ENCODE data around the gene IL1RL2. TPM values are rescaled to one million over a fixed set of nuclear protein-coding genes. Genes with fewer than 3 reads are reported as not detected.

Gene IL1RL2
- total and polyA plus RNA-seq, 4 donors = 0.98 to 2.0 (median 1.3) TPM

GRCh38 chr2:102194609-102195268 lies 7.9 kb downstream of the IL1RL2 start:
- TF ChIP-seq, protein P1, sequence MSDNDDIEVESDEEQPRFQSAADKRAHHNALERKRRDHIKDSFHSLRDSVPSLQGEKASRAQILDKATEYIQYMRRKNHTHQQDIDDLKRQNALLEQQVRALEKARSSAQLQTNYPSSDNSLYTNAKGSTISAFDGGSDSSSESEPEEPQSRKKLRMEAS (IDR thresholded peaks at IDR 0.05) = peak; percentile 43
- TF ChIP-seq TAF1 (conservative IDR thresholded peaks at IDR 0.05) = no peak
- peak; percentile 24 for TF ChIP-seq YY1 (IDR thresholded peaks at IDR 0.05)
- TF ChIP-seq, protein P2, sequence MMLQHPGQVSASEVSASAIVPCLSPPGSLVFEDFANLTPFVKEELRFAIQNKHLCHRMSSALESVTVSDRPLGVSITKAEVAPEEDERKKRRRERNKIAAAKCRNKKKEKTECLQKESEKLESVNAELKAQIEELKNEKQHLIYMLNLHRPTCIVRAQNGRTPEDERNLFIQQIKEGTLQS (IDR thresholded peaks at IDR 0.05) = peak; percentile 10
- no peak for TF ChIP-seq ZBTB33 (IDR thresholded peaks at IDR 0.05)
- no peak for TF ChIP-seq FOXA1 (IDR thresholded peaks at IDR 0.05)
- no peak for TF ChIP-seq HNF4G (IDR thresholded peaks at IDR 0.05)
- TF ChIP-seq FOXA2 (IDR thresholded peaks at IDR 0.05) = peak; percentile 19
- no peak for TF ChIP-seq SP1 (IDR thresholded peaks at IDR 0.05)
- TF ChIP-seq HNF4A (conservative IDR thresholded peaks at IDR 0.05) = peak; percentile 62 to 73
- TF ChIP-seq RAD21 (IDR thresholded peaks at IDR 0.05) = peak in 1 of 2 donors; percentile 24
- TF ChIP-seq RXRA (IDR thresholded peaks at IDR 0.05) = peak; percentile 79 to 93
- H3K36me3 ChIP-seq (ENCODE audit: control insufficient read depth in 4 of 4, insufficient read depth in 3 of 4, low read depth in 1 of 4, low read length in 3 of 4) = peaks cover 0 to 3% (median 1%) of the 10 kb centered on the region in 4 donors
- peak overlapping the region; percentile 18 to 55 for H3K27ac ChIP-seq (ENCODE audit: low read depth in 1 of 2, low read length in 2 of 2)
- no peaks in the 10 kb centered on the region for H3K9me3 ChIP-seq (ENCODE audit: control insufficient read depth in 4 of 4, low read length in 3 of 4)
- H3K4me1 ChIP-seq (ENCODE audit: control insufficient read depth in 4 of 4, insufficient read depth in 4 of 4, low read length in 3 of 4) = peaks cover 7 to 19% (median 13%) of the 10 kb centered on the region in 4 donors
- H3K9ac ChIP-seq (ENCODE audit: low read depth in 1 of 2, low read length in 2 of 2) = no peak overlapping the region
- 32% methylated on average over 5 of the region's 5 CpGs for WGBS
- no peaks in the 10 kb centered on the region for H3K27me3 ChIP-seq (ENCODE audit: control insufficient read depth in 4 of 4, insufficient read depth in 4 of 4, low read length in 3 of 4)
- no peak overlapping the region for H3K4me3 ChIP-seq (ENCODE audit: low read depth in 1 of 3, low read length in 3 of 3)
- DNase-seq (ENCODE audit: low spot score) = no peak

DNA sequence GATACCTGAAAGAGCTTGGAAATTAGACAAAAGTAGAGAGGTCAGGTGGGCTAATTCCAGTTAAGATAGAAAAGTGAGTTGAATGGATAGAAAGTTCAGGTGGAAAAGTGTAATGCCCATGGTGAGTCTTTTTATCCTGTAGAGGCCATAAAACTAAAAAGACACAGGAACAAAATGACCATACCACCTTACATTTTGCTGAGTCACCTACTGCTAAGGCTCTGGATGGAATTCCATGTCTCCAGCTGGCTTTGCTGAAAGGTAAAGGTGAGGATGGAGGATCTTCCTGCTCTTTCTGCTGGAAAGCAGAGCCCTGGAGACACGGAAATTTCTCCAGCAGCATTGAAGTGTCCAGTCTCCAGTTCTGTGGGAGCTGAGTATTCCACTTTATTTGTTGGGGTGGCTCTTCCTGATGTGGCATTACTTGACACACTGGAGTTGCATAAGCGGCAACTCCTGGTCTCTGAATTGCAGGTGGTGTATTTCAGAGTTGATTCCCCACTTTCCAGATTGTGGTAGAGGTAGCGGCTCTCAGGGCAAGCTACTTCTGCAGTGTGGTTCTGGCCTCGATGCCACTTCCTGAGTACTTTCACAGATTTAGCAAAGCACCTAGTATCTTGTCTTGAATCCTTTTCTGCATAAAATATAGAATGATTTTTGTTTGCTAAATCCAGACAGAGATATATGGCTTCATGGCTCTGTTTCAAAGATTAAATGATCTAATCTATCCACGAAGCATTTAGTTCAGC lies 10.7 kb downstream of the IL1RL2 start:
- TF ChIP-seq HNF4A (conservative IDR thresholded peaks at IDR 0.05) = no peak
- no peak for TF ChIP-seq YY1 (IDR thresholded peaks at IDR 0.05)
- TF ChIP-seq FOXA1 (IDR thresholded peaks at IDR 0.05) = no peak
- TF ChIP-seq RXRA (IDR thresholded peaks at IDR 0.05) = no peak
- TF ChIP-seq RAD21 (IDR thresholded peaks at IDR 0.05) = no peak
- no peak for TF ChIP-seq JUND (IDR thresholded peaks at IDR 0.05)
- TF ChIP-seq FOXA2 (IDR thresholded peaks at IDR 0.05) = no peak
- TF ChIP-seq REST (IDR thresholded peaks at IDR 0.05) = no peak
- no peak for TF ChIP-seq TAF1 (conservative IDR thresholded peaks at IDR 0.05)
- TF ChIP-seq SP1 (IDR thresholded peaks at IDR 0.05) = no peak
- WGBS = 80% methylated on average over 5 of the region's 5 CpGs
- H3K36me3 ChIP-seq (ENCODE audit: control insufficient read depth in 4 of 4, insufficient read depth in 3 of 4, low read depth in 1 of 4, low read length in 3 of 4) = peaks cover 0 to 3% (median 1%) of the 10 kb centered on the region in 4 donors
- no peak overlapping the region for H3K4me3 ChIP-seq (ENCODE audit: low read depth in 1 of 3, low read length in 3 of 3)
- H3K27me3 ChIP-seq (ENCODE audit: control insufficient read depth in 4 of 4, insufficient read depth in 4 of 4, low read length in 3 of 4) = no peaks in the 10 kb centered on the region
- no peaks in the 10 kb centered on the region for H3K9me3 ChIP-seq (ENCODE audit: control insufficient read depth in 4 of 4, low read length in 3 of 4)
- no peak for DNase-seq (ENCODE audit: low spot score)
- H3K9ac ChIP-seq (ENCODE audit: low read depth in 1 of 2, low read length in 2 of 2) = no peak overlapping the region
- peaks cover 6 to 13% (median 9%) of the 10 kb centered on the region in 4 donors for H3K4me1 ChIP-seq (ENCODE audit: control insufficient read depth in 4 of 4, insufficient read depth in 4 of 4, low read length in 3 of 4)
- no peak overlapping the region for H3K27ac ChIP-seq (ENCODE audit: low read depth in 1 of 2, low read length in 2 of 2)
